Kidney tubule cell (primary cell): ENCODE measurements around the gene COA6.

ENCODE experiments used
- DNase-seq: peaks from one replicate; pipeline ENCODE4 v3.0.0-alpha.2; 2018; ENCODE audit warnings: low spot score

Gene COA6

GRCh38 chr1:234412830-234413229 is 39.6 kb downstream of the COA6 start:
- no peak for DNase-seq

GRCh38 chr1:234413485-234413884 is 40.2 kb downstream of the COA6 start:
- DNase-seq = no peak

GRCh38 chr1:234413990-234414389 is 40.7 kb downstream of the COA6 start:
- no peak for DNase-seq

GRCh38 chr1:234427950-234428646 is 54.8 kb downstream of the COA6 start:
- no peak for DNase-seq

- no peak for DNase-seq
Observed at GRCh38 chr1:234429434-234429806, 56.2 kb downstream of the COA6 start.

- no peak for DNase-seq
Observed at GRCh38 chr1:234430691-234431090, 57.4 kb downstream of the COA6 start.

GRCh38 chr1:234431255-234431654 is 58.0 kb downstream of the COA6 start:
- DNase-seq = no peak

- DNase-seq = peak; percentile 82
Observed at GRCh38 chr1:234433563-234434285, 60.5 kb downstream of the COA6 start.
